Progenitor cell of endocrine pancreas (in vitro differentiated cells): ENCODE measurements around the gene ATG101. TPM values are rescaled to one million over a fixed set of nuclear protein-coding genes. Genes with fewer than 3 reads are reported as not detected.

Experiments
- DNase-seq: peaks from one replicate; pipeline ENCODE4 v3.0.0; 2021; ENCODE audit warnings: low spot score; ENCODE audit not compliant: unreplicated experiment
- H3K27ac Mint-ChIP-seq: 2 replicates; pipeline ENCODE4 v1.8.0; 2021; ENCODE audit warnings: mild to moderate bottlenecking, moderate library complexity, mixed read lengths
- H3K27me3 Mint-ChIP-seq: 2 replicates; pipeline ENCODE4 v1.8.0; 2021; ENCODE audit warnings: mixed read lengths
- H3K36me3 Mint-ChIP-seq: 2 replicates; pipeline ENCODE4 v1.8.0; 2022; ENCODE audit warnings: mixed read lengths; ENCODE audit not compliant: insufficient read depth
- H3K4me1 Mint-ChIP-seq: 2 replicates; pipeline ENCODE4 v1.8.0; 2021; ENCODE audit warnings: low read depth, mixed read lengths
- H3K4me3 Mint-ChIP-seq: 2 replicates; pipeline ENCODE4 v1.8.0; 2021; ENCODE audit warnings: low read depth, mild to moderate bottlenecking, moderate library complexity, mixed read lengths
- H3K9me3 Mint-ChIP-seq: 2 replicates; pipeline ENCODE4 v1.8.0; 2021; ENCODE audit warnings: low read depth, mixed read lengths
- CTCF ChIP-seq: fragments of 200-600 bp; sonication (generic); IDR thresholded peaks from one replicate; pipeline ENCODE4 v1.5.0; 2021; ENCODE audit warnings: antibody characterized with exemption, mild to moderate bottlenecking; ENCODE audit not compliant: unreplicated experiment
- total RNA-seq: library from RNA; stranded (reverse); gene quantifications from 2 replicates; pipeline ENCODE4 v1.2.1, GENCODE V29; 2021

Gene ATG101
- total RNA-seq, 1 donor from 2014 or later: 23.5 TPM

DNA sequence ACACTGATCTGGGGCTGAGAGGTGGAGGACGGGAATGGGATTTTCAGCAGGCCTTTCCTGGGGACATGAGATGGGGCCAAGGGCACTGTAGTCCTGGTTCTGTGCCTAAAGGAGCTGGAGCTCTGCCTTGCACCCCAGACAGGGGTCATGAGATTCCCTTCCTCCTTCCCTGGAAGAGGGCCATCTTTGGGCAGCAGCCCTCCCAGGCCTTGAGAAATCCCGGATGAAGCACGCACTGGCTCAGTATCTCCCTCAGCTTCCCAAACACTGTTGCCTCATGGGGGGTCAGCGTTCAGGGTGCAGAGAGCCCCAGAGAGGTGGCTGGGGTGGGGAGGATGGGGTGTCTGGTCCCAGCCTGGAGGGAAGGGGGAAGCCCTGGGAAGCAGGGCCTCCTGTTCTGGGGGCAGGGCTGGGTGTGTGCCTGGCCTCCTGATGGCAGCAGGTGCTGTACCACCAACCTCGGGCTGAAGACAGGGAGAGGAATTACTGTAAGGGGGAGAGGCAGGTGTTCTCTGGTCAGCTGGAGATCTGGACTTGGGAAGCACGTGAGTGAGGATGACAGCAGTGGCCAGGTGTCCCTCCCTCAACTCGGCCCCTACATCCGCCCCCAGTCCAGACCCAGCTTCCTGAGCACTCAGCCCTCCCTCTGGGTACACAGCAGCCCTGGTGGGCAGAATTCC lies 26.9 kb upstream of the ATG101 start:
- H3K4me3 Mint-ChIP-seq: no peak overlapping the region
- H3K27me3 Mint-ChIP-seq: no peaks in the 10 kb centered on the region
- peaks cover 5% of the 10 kb centered on the region for H3K4me1 Mint-ChIP-seq
- no peak for DNase-seq
- H3K36me3 Mint-ChIP-seq: peaks cover 5% of the 10 kb centered on the region
- TF ChIP-seq CTCF: no peak
- H3K9me3 Mint-ChIP-seq: no peaks in the 10 kb centered on the region
- no peak overlapping the region for H3K27ac Mint-ChIP-seq

- Mint-ChIP-seq H3K27me3 (no peaks in the 10 kb centered on the region), H3K9me3 (no peaks in the 10 kb centered on the region), H3K4me1 (peaks cover 3% of the 10 kb centered on the region), H3K4me3 (no peak overlapping the region), H3K36me3 (peaks cover 5% of the 10 kb centered on the region), H3K27ac (no peak overlapping the region)
- no peak for TF ChIP-seq CTCF
- no peak for DNase-seq
These were observed 26.2 kb upstream of the ATG101 start for GRCh38 chr12:52043386-52044212.

GRCh38 chr12:52044292-52044983 lies 25.3 kb upstream of the ATG101 start:
- no peak for TF ChIP-seq CTCF
- H3K27me3 Mint-ChIP-seq: peaks cover 4% of the 10 kb centered on the region
- H3K4me3 Mint-ChIP-seq: no peak overlapping the region
- no peak for DNase-seq
- H3K36me3 Mint-ChIP-seq: peaks cover 5% of the 10 kb centered on the region
- peaks cover 7% of the 10 kb centered on the region for H3K4me1 Mint-ChIP-seq
- no peaks in the 10 kb centered on the region for H3K9me3 Mint-ChIP-seq
- H3K27ac Mint-ChIP-seq: peak overlapping the region; percentile 31

- no peak overlapping the region for H3K27ac Mint-ChIP-seq
- peaks cover 5% of the 10 kb centered on the region for H3K36me3 Mint-ChIP-seq
- no peak for TF ChIP-seq CTCF
- peaks cover 14% of the 10 kb centered on the region for H3K4me1 Mint-ChIP-seq
- peaks cover 5% of the 10 kb centered on the region for H3K27me3 Mint-ChIP-seq
- H3K4me3 Mint-ChIP-seq: no peak overlapping the region
- no peak for DNase-seq
- no peaks in the 10 kb centered on the region for H3K9me3 Mint-ChIP-seq
These were observed 24.0 kb upstream of the ATG101 start for GRCh38 chr12:52045794-52046199.

- peaks cover 5% of the 10 kb centered on the region for H3K36me3 Mint-ChIP-seq
- peaks cover 5% of the 10 kb centered on the region for H3K27me3 Mint-ChIP-seq
- no peak overlapping the region for H3K27ac Mint-ChIP-seq
- no peak for DNase-seq
- TF ChIP-seq CTCF: no peak
- no peaks in the 10 kb centered on the region for H3K9me3 Mint-ChIP-seq
- H3K4me3 Mint-ChIP-seq: no peak overlapping the region
- H3K4me1 Mint-ChIP-seq: peaks cover 19% of the 10 kb centered on the region
These were observed 22.9 kb upstream of the ATG101 start for GRCh38 chr12:52046859-52047258.
